NCI-H146 treated with DMSO at 0.1 percent for 48 hours (cell line): ENCODE results near the gene AP2B1.

ENCODE experiments used
- DNase-seq: peaks from one replicate; lab custom pipeline; 2025; ENCODE audit not compliant: unreplicated experiment; lab: John Stamatoyannopoulos, UW

AP2B1 gene

DNA sequence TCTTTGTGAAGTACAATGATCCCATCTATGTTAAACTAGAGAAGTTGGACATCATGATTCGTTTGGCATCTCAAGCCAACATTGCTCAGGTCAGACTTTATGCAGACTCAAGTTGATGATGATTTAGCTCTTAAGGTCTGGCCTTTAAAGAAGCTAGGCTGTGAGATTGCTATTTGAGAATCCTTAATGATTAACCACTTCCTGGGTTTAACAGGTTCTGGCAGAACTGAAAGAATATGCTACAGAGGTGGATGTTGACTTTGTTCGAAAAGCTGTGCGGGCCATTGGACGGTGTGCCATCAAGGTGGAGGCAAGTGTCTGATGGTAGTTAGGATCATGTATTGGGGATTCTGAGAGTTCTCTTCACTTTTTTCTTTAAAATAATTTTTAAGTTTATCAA lies 40.3 kb downstream of the AP2B1 start:
- DNase-seq: no peak

DNA sequence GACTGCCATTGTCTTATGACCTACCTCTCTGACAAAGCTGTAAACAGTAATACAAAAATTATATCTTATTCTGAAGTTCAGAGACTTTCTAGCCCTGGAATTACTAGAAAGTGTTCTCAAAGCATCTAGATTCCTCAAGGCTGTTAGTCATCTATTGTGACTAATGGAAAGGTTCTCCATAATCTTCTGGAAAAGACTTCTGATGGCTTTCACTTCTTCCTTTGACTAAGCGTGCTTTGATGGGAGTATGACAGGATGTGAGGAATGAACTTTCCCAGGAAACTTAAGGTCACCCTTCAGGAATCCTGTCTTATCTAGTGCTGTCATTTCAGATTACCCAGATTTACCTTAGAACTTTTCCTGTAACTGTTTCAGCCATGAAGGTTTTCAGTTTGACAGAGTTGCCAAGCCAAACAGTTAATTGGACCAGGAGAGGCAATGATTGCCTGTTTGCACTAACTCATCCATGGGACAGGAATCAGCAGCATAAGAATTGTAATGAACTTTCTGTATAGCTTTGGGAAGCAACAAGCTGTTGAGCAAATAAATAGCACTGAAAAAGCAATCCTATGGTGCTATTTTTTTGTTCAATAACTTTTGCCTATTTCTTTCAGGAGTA lies 43.5 kb downstream of the AP2B1 start:
- DNase-seq: no peak

DNA sequence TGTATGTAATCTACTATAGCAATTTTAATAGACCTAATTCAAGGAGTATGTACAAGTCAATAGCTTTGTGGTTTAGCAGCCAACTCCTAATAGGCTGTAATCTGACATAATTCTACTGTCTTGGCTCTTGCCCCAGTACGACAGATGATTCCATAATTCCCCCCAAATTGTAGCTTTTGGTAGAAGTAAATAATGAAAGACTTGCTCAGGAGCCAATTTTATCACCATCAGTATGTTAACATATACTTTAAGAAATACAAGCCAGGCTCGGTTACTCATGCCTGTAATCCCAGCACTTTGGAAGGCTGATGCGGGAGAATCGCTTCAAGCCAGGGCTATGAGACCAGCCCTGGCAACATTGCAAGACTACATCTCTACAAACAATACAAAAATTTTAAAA lies 53.9 kb downstream of the AP2B1 start:
- DNase-seq: no peak

- no peak for DNase-seq
Observed at GRCh38 chr17:35645923-35646322, 58.8 kb downstream of the AP2B1 start.

- no peak for DNase-seq
Observed at GRCh38 chr17:35651467-35651866, 64.3 kb downstream of the AP2B1 start.

GRCh38 chr17:35653619-35654361 lies 66.7 kb downstream of the AP2B1 start:
- no peak for DNase-seq

GRCh38 chr17:35655303-35655702 lies 68.2 kb downstream of the AP2B1 start:
- DNase-seq: no peak

DNA sequence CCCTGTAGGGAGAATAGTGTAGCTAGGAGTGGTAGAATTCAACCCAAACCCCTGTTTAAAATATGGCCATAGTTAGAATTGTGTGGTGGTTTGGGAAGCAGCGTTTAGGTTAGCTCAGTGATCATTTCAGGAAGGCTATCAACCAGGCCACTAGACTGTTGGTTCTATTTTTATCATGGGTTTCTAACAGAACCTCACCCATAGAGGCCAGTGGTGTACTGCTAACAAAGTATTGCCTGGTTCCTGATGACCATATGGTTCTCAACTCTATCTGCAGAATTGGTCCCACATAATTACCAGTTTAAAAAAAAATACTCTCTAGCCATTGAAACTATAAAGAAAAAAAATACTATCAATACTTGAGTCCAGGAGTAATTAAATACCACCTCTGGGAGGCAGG lies 73.8 kb downstream of the AP2B1 start:
- DNase-seq: no peak

DNA sequence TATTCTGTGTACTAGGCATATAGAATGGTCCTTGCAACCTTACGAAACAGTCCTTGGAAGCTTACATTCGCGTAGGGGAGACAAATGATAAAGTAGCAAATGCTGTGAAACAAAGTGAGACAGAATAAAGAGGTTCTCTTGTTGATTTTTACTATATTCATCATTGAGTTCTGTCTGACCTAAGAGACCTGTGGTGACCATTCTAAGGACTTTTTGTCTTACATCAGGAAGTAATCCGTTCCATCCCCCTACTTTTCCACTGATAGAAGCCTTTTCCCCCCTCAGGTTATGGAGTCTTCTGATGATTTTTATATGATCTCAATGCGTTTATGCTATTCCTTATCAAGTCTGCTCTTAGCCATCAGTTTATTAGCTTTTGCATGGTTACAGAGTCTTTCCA lies 77.6 kb downstream of the AP2B1 start:
- no peak for DNase-seq

GRCh38 chr17:35665662-35666061 lies 78.5 kb downstream of the AP2B1 start:
- DNase-seq: no peak

DNA sequence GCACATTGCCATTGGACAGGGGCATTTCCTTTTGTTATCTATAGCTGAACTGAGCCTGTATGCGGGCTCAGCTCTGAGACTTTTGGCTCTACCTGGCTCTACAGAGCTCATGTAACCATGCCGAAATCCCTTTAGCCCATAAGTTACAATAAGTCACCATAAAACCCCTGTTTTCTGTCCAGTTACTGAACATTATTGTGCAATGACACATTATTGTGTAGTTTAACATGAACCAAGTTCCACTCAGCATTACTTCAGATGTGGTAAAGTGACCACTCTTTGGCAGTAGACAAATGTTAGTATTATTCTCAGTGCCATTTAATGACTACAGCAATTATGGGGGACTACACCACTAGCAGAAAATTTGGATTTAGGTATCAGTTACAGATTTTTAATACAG lies 78.9 kb downstream of the AP2B1 start:
- DNase-seq: no peak

- DNase-seq: no peak
Observed at GRCh38 chr17:35666967-35667532, 79.9 kb downstream of the AP2B1 start.

GRCh38 chr17:35668802-35669201 lies 81.7 kb downstream of the AP2B1 start:
- DNase-seq: no peak

- no peak for DNase-seq
Observed at GRCh38 chr17:35674552-35674951, 87.4 kb downstream of the AP2B1 start.

- DNase-seq: no peak
Observed at GRCh38 chr17:35676441-35676840, 89.3 kb downstream of the AP2B1 start.

DNA sequence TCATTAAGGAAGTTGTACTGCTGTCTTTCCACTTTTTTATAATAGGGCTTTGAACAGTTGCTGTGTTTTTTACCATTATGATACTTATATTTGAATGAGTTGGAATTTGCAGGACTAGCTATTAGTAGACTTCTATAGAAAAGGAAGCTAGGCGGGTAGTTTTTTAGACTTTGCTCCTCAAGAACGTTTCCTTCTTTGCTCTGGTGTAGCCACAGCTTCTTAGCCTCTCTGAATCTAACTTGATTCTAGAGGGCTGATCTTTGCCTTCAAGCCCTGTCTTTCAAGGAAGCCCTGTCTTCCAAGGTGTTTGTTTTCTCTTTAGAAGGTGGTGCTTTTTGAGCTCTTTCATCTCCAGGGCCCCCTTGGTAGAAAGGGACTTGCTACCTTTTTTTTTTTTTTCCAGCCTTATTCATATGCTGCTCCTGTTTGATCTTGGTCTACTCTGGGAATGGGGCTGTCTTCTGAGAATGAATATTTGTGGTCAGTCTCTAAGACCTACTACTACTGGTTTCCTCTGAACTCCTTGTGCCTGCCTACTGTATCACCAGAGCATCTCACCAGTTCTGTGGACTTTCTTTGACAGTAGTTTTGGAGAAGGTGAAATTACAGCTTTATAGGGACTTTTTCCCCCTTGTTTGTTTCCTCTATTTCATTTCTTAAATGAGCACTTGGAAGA lies 92.0 kb downstream of the AP2B1 start:
- DNase-seq: no peak

DNA sequence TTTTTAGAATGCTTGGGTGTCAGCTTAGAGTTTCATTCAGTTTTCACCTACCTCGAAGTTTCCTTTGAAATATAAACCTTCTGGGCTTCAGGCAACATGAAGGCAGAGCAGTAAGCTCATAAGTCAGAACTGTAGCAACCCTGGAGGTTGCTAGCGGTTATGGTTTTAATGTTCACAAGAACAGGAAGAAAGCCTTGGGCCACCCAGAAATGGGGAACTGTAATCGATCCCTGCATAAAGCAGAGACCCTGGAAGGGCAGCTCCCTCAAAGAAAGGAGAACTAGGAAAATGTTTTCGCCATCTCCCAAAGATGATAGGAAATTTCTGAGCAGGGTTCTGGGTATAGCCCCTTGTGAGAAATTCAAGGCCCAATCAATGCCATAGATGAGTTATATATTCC lies 96.5 kb downstream of the AP2B1 start:
- no peak for DNase-seq

DNA sequence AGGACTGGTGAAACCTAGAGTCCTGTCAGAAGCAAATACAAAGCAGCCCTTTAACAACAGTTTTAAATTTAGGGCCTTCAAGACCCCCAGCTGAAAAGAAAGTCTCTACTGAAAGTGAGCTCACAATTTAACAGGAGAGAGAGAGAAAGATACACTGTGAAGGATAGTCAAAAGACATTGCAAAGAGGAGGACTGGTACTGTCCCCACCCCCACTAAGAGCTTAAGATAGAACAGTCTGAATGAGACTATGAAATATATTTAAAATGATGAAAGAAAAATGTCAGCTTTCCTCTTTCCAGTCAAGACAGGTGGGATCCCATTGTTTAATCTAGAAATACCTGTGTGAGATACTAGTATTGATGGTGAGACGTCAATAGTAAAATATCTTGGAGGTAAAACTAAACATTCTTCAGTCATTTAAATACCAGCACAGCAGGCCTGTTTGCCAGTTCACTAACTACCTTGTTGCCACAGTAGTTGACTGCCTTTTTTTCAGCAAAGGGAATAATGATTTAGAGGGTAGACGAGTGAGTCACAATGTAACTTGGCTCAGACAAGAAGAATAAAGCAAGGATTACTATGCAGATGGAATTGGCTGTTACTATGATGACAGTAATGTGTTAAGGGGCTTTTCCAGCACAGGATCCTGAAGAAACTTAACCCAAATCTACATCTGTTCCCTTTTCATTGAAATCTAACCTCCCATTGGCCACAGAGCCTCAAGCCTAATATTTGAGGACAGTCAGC lies 97.1 kb downstream of the AP2B1 start:
- DNase-seq: no peak

- no peak for DNase-seq
Observed at GRCh38 chr17:35692512-35693210, 105.5 kb downstream of the AP2B1 start.

- DNase-seq: no peak
Observed at GRCh38 chr17:35693662-35694061, 106.5 kb downstream of the AP2B1 start.

- no peak for DNase-seq
Observed at GRCh38 chr17:35694906-35695305, 107.8 kb downstream of the AP2B1 start.
